ENCODE results near the gene TBPL2. TPM values are rescaled to one million over a fixed set of nuclear protein-coding genes. Genes with fewer than 3 reads are reported as not detected.

Gene TBPL2
- total RNA-seq, 3 donors from 2014 or later = not detected

DNA sequence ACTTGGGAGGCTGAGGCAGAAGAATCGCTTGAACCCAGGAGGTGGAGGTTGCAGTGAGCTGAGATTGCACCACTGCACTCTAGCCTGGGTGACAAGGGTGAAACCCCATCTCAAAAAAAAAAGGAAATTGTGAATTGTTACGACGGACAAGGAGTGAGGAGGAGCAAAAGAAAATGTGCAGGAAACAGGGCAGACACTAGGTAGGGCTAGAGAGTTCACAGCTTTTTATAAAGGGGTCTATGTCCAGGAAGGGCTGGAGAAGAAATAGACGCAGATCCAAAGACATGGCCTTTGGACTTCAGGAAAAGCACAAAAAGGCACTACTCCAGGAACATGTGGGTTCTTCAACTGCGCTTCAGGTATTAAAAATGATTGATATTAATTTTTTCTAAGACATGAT is 63.2 kb downstream of the TBPL2 start:
- no peak for ATAC-seq
- H3K36me3 Mint-ChIP-seq (ENCODE audit: insufficient read depth) = peaks cover 40% of the 10 kb centered on the region

DNA sequence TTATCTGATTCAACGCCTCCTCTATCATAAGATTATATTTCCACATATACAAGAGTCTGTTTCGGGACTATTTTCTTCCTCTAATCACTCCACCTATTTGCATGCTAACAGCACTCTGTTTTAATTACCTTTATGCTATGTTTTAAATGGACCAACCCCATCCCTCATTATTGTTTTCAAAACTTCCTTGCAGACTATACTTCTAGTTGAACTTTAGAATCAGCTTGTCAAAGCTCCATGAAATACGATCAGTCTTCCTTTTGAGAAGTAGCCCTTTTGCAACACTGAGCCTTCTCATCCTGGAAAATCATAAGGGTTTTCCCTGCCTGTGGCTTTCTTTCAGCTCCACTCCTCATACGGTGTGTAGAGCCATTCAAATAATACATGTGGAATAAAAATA is 65.6 kb downstream of the TBPL2 start:
- peaks cover 30% of the 10 kb centered on the region for H3K36me3 Mint-ChIP-seq (ENCODE audit: insufficient read depth)
- no peaks in the 10 kb centered on the region for H3K9me3 Mint-ChIP-seq
- no peaks in the 10 kb centered on the region for H3K27me3 Mint-ChIP-seq (ENCODE audit: low read depth)
- DNase-seq (no peak), ATAC-seq (peak in 1 of 2 donors; percentile 8)
- peak overlapping the region; percentile 22 for H3K4me3 Mint-ChIP-seq
- H3K4me1 Mint-ChIP-seq (ENCODE audit: low read depth) = peaks cover 43% of the 10 kb centered on the region

More for the DNA sequence above, 63.2 kb downstream of the TBPL2 start:
- Mint-ChIP-seq H3K4me1 (ENCODE audit: low read depth) (peaks cover 40% of the 10 kb centered on the region), H3K9me3 (no peaks in the 10 kb centered on the region), H3K4me3 (no peak overlapping the region), H3K27me3 (ENCODE audit: low read depth) (no peaks in the 10 kb centered on the region)
- DNase-seq = no peak

DNA sequence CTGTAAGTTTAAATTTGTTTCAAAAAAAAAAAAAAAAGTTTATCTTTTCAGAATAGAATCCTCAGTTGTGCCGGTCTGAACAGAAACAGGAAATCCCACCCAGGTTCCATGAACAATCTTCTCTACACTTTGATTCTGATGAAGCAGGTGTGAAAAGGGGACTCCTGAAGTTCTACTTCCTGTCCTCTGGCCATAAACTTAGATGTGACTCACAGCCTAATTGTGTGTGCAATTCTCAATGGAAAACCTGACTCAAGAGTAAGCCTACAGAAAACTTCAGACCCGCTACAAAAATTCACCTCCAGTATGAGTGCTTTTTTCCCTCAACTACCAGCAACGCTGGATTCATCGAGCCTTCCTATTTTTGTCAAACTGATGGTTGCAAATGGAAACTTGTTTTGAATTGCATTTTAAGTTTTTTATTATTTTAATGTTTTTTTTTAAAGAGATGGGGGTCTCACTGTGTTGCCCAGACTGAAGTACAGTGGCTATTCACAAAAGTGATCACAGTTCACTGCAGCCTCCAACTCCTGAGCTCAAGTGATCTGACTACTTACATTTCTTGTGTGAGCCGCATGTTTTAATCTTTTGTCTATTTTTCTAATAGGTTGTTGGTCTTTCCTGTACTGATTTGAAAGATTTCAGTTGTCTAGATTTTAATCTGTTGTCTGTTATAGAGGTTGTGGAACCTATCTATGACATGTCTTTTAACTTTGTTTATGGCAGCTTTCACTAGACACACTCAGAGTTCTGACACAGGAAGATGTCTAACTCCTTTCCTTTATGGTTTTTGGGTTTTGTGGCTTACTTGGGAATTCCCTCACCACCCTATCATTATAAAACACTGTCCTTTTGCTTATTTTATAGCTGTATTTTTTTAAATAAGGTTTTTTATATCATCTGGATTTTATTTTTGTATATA is 66.4 kb downstream of the TBPL2 start:
- H3K4me1 Mint-ChIP-seq (ENCODE audit: low read depth) = peaks cover 44% of the 10 kb centered on the region
- peak overlapping the region; percentile 60 for H3K4me3 Mint-ChIP-seq
- no peaks in the 10 kb centered on the region for H3K27me3 Mint-ChIP-seq (ENCODE audit: low read depth)
- H3K36me3 Mint-ChIP-seq (ENCODE audit: insufficient read depth) = peaks cover 38% of the 10 kb centered on the region
- peak; percentile 13 for DNase-seq
- peak; percentile 86 to 88 for ATAC-seq
- H3K9me3 Mint-ChIP-seq = no peaks in the 10 kb centered on the region

DNA sequence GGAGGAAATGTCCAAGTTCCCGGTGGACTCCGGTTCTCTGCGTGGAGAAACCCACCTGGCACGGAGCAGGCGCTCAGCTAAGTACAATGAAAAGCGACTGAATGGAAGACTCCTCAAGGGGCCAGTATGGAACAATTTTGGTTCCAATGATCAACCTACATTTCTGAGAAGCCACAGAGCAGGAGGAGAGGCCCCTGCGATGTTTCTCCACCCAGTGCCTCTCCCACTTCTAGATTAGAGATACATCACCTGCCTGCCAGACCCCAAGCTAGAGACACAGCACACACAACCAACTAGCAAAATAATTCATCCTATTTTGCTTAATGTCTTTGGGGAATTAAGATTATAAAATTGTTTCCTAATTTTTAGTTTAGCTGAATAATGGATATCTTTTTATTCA is 67.6 kb downstream of the TBPL2 start:
- no peak for ATAC-seq
- Mint-ChIP-seq H3K4me1 (ENCODE audit: low read depth) (peaks cover 43% of the 10 kb centered on the region), H3K9me3 (no peaks in the 10 kb centered on the region), H3K36me3 (ENCODE audit: insufficient read depth) (peaks cover 37% of the 10 kb centered on the region), H3K27me3 (ENCODE audit: low read depth) (no peaks in the 10 kb centered on the region), H3K4me3 (no peak overlapping the region)
- no peak for DNase-seq

DNA sequence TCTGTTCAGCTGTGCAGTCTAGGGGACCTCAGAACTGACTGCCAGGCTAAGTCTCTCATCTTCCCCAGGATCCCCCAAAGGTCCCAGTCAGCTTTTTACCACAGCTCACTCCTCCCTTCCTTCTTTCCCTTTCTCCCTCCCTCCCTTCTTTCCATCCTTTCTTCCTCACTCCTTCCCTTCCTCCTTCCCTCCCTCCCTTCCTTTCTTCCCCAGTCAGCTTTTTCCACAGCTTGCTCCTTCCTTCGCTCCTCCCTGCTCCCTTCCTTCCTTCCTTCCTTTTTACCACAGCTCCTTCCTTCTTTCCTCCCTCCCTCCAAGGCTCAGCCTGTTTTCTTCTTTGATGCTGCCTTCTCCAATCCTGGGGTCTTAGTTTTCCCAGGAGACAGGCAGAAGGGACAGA is 68.0 kb downstream of the TBPL2 start:
- DNase-seq (no peak), ATAC-seq (no peak)
- H3K4me1 Mint-ChIP-seq (ENCODE audit: low read depth) = peaks cover 43% of the 10 kb centered on the region

DNA sequence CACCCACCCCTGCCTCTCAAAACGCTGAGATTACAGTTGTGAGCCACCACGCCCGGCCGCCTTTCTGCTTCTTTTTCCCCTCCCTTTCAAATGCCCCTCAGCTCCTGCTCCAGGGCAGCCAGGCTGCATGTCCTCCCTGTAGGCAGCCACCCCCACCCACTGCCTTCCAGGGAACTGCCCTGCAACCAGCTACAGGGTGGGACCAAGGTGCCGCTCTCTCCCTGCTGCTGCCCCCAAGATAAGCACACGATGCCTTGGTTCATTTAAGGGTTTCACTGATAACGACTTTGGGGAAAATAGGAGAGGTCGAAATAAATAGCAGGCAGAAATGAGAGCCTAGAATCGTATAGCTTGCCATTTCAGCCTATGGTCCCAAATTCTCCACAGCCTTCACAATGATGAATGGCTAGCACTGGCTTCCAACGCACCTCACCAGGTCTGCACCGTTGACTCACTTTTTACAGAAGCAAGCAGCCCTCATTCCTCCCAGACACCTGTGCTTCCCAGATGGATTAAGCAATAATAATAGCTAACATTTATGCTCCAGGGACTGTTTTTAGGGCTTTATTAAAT is 69.4 kb downstream of the TBPL2 start:
- H3K9me3 Mint-ChIP-seq = no peaks in the 10 kb centered on the region
- peaks cover 29% of the 10 kb centered on the region for H3K36me3 Mint-ChIP-seq (ENCODE audit: insufficient read depth)
- no peaks in the 10 kb centered on the region for H3K27me3 Mint-ChIP-seq (ENCODE audit: low read depth)
- H3K4me3 Mint-ChIP-seq = no peak overlapping the region
- no peak for ATAC-seq
- H3K4me1 Mint-ChIP-seq (ENCODE audit: low read depth) = peaks cover 36% of the 10 kb centered on the region
- no peak for DNase-seq

More for the DNA sequence above, 68.0 kb downstream of the TBPL2 start:
- H3K4me3 Mint-ChIP-seq = no peak overlapping the region
- no peaks in the 10 kb centered on the region for H3K9me3 Mint-ChIP-seq
- no peaks in the 10 kb centered on the region for H3K27me3 Mint-ChIP-seq (ENCODE audit: low read depth)
- peaks cover 40% of the 10 kb centered on the region for H3K36me3 Mint-ChIP-seq (ENCODE audit: insufficient read depth)

DNA sequence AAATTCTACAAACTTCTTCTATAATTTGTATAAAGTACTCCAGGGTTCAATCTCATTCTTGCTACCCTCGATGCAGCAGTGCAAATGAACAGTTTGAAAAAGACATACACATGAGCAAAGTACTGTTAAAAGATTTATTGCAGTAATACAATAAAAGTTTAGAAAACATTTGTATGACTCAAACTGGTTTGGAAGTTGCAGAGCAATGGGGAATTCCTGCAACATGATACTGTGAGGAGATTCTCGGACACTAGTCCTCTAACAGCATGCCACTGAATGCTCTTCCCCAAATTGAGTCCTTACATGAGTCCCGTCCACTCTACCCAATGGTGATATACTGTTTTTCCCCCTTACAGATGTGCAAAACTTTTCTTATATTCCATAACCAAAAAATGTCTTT is 74.1 kb downstream of the TBPL2 start:
- H3K4me3 Mint-ChIP-seq = no peak overlapping the region
- H3K27me3 Mint-ChIP-seq (ENCODE audit: low read depth) = no peaks in the 10 kb centered on the region
- no peak for DNase-seq
- ATAC-seq = no peak
- H3K9me3 Mint-ChIP-seq = no peaks in the 10 kb centered on the region
- H3K4me1 Mint-ChIP-seq (ENCODE audit: low read depth) = peaks cover 8% of the 10 kb centered on the region
- H3K36me3 Mint-ChIP-seq (ENCODE audit: insufficient read depth) = peaks cover 35% of the 10 kb centered on the region

Other genes with a start within 250 kb of the TBPL2 start
- gene DLGAP5, start 249.0 kb downstream of the TBPL2 start, total RNA-seq = 1 to 10 TPM; 2.4 to 3.8 (median 2.6) TPM
- gene FBXO34, start 169.2 kb downstream of the TBPL2 start, total RNA-seq = 10 to 100 TPM; 12.9 to 16.7 (median 14.9) TPM
- gene ATG14, start 28.8 kb downstream of the TBPL2 start, total RNA-seq = 1 to 10 TPM; 6.6 to 8.4 (median 6.7) TPM
- gene KTN1, start 139.6 kb upstream of the TBPL2 start, total RNA-seq = 100 to 1,000 TPM in 2 of 3 donors, 10 to 100 TPM in 1; 94.1 to 112 (median 103) TPM

All from activated T-cell treated with anti-CD3 and anti-CD28 coated beads, Interleukin-2, amount 50 U/mL, for 4 hours (primary cell).